PC-3 (cell line): Measurements from ENCODE around the gene DECR2. TPM values are rescaled to one million over a fixed set of nuclear protein-coding genes. Genes with fewer than 3 reads are reported as not detected.

Experiments used
- ATAC-seq: fragments of 200-7000 bp; cut with Tn5 transposase; 2 replicates; pipeline ENCODE4 v1.9.1; 2020; ENCODE audit warnings: mild to moderate bottlenecking, moderate library complexity
- BruUV-seq: library from RNA; stranded (reverse); fragments of 400-500 nt; replicated peaks from 2 replicates; lab custom pipeline; 2021; lab: Mats Ljungman, UMichigan
- CTCF ChIA-PET: fragments of 300-600 bp; sonication (Branson Sonifier 250); formaldehyde crosslinking; loops from one replicate; lab custom pipeline; 2022; ENCODE audit warnings: antibody characterized with exemption; lab: Charles Lee
- POLR2A ChIA-PET: fragments of 300-600 bp; sonication (Branson Sonifier 250); formaldehyde crosslinking; loops from one replicate; lab custom pipeline; 2022; ENCODE audit warnings: antibody characterized with exemption; ENCODE audit not compliant: unreplicated experiment; lab: Charles Lee
- DNase-seq: peaks from one replicate; pipeline ENCODE4 v3.0.0-alpha.2; 2015
- H2AFZ ChIP-seq: fragments of 300-600 bp; sonication (generic); 2 replicates; pipeline ENCODE4 v1.6.0; 2016; ENCODE audit warnings: antibody characterized with exemption, low read length
- H3F3A ChIP-seq: fragments of 300-600 bp; sonication (generic); one replicate; pipeline ENCODE4 v1.6.0; 2017; ENCODE audit warnings: antibody characterized with exemption, low read length, control low read depth, mild to moderate bottlenecking; ENCODE audit not compliant: unreplicated experiment
- H3K27ac ChIP-seq: fragments of 300-600 bp; sonication (generic); 2 replicates; pipeline ENCODE4 v1.5.1; 2016; ENCODE audit warnings: mild to moderate bottlenecking, low read length
- H3K27me3 ChIP-seq: fragments of 300-600 bp; sonication (generic); 2 replicates; pipeline ENCODE4 v1.6.1; 2016; ENCODE audit warnings: low read length, mixed read lengths
- H3K36me3 ChIP-seq: fragments of 300-600 bp; sonication (generic); 2 replicates; pipeline ENCODE4 v1.6.1; 2016; ENCODE audit warnings: low read depth, mixed run types, low read length, mixed read lengths
- H3K4me1 ChIP-seq: fragments of 300-600 bp; sonication (generic); 2 replicates; pipeline ENCODE4 v1.5.1; 2016; ENCODE audit warnings: low read length; ENCODE audit not compliant: insufficient read depth
- H3K4me2 ChIP-seq: fragments of 300-600 bp; sonication (generic); 2 replicates; pipeline ENCODE4 v1.6.0; 2016; ENCODE audit warnings: low read length
- H3K4me3 ChIP-seq: fragments of 300-600 bp; sonication (generic); 2 replicates; pipeline ENCODE4 v1.5.1; 2016; ENCODE audit warnings: mild to moderate bottlenecking, low read length, mixed read lengths
- H3K79me2 ChIP-seq: fragments of 300-600 bp; sonication (generic); 2 replicates; pipeline ENCODE4 v1.6.1; 2017; ENCODE audit warnings: low read length, mixed read lengths
- H3K9ac ChIP-seq: fragments of 300-600 bp; sonication (generic); 2 replicates; pipeline ENCODE4 v1.6.0; 2016; ENCODE audit warnings: mild to moderate bottlenecking, low read length
- H3K9me2 ChIP-seq: fragments of 300-600 bp; sonication (generic); replicated peaks from 2 replicates; pipeline ENCODE4 v1.6.1; 2016; ENCODE audit warnings: mixed run types, low read length, mixed read lengths
- H3K9me3 ChIP-seq: fragments of 300-600 bp; sonication (generic); 2 replicates; pipeline ENCODE4 v1.6.1; 2016; ENCODE audit warnings: low read length, mixed read lengths
- H4K20me1 ChIP-seq: fragments of 300-600 bp; sonication (generic); 2 replicates; pipeline ENCODE4 v1.6.1; 2016; ENCODE audit warnings: low read length, mixed read lengths
- EZH2 ChIP-seq: fragments of 300-600 bp; sonication (generic); IDR thresholded peaks from one replicate; pipeline ENCODE4 v1.6.1; 2017; ENCODE audit warnings: antibody characterized with exemption, mild to moderate bottlenecking, low read length; ENCODE audit not compliant: unreplicated experiment
- EZH2phosphoT487 ChIP-seq: fragments of 300-600 bp; sonication (generic); IDR thresholded peaks from 2 replicates; pipeline ENCODE4 v1.6.1; 2018; ENCODE audit warnings: mild to moderate bottlenecking, antibody characterized with exemption, low read length, borderline replicate concordance
- intact Hi-C: fragments of 100-400 bp; cut with micrococcal nuclease; formaldehyde crosslinking; loops from 2 replicates; pipeline ENCODE4 v1.9.0; 2023
- total RNA-seq: library from RNA; depleted of rRNA; stranded (reverse); fragments of >200 nt; gene quantifications from 2 replicates; pipeline ENCODE4 v1.2.3, GENCODE V29; 2014
- TF ChIP-seq, protein P1 (sequence below): fragments of 300-600 bp; sonication (generic); conservative IDR thresholded peaks from 2 replicates; pipeline ENCODE4 v1.5.1; 2017; ENCODE audit warnings: antibody characterized with exemption, low read depth, mild to moderate bottlenecking, low read length

Gene DECR2
- total RNA-seq, 1 experiment from 2014 or later: 19.8 TPM

DNA sequence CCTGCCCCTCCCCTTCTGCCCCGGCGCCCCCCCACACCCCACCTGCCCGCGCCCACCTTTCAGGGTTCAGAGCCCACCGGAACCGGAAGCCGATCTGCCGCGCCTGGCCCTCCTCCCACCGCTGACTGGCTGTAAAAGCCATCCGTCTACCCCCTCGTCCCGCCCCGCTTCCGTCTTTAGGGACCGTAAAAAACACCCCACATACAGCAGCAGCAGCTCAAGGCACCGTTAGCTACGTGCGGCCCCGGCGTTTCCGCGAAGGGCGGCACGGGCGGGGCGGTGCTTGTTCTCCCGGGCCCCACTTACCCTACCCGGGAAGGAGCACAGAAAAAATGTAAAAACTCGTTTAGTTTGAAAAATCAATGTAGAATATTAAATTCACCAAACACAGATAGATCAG is 31.2 kb upstream of the DECR2 start, which contains the start of gene MRPL28:
Gene MRPL28, minus strand, starts transcription at position 96 of the 400 bp plus-strand sequence. CDS start 320 bp downstream, outside the sequence.
- H3F3A ChIP-seq: no peaks in the 10 kb centered on the region
- POLR2A ChIA-PET: interaction anchor here (0.6 to 1.0 kb wide), 2 partner anchors 317 to 1785 kb away, joined by 3 to 6 read pairs; partner anchors contain the start of genes POLR3K and TRAF7
- H3K9ac ChIP-seq: peak within 1 kb of the TSS; percentile 17; the same call in 1 of the 2 replicates
- peak within 1 kb of the TSS; percentile 84 for H3K4me2 ChIP-seq
- H3K79me2 ChIP-seq: no peaks in the 10 kb centered on the region
- peaks cover 5% of the 10 kb centered on the region; the same call in 1 of the 2 replicates for H3K4me1 ChIP-seq
- CTCF ChIA-PET: interaction anchor here (1.3 kb wide), 1 partner anchor 9 kb away, joined by 3 read pairs; no protein-coding TSS in a partner anchor
- no peaks in the 10 kb centered on the region for H3K9me3 ChIP-seq
- intact Hi-C loops: no loop called here
- DNase-seq: peak; percentile 87
- no TSS peak for BruUV-seq
- peak within 1 kb of the TSS; percentile 58 for H3K4me3 ChIP-seq
- peak; percentile 92 for ATAC-seq
- H2AFZ ChIP-seq: 0 out of 2 replicates have a peak within 1 kb of the TSS, but pooled peaks have one; percentile 45
- no peaks in the 10 kb centered on the region for H3K36me3 ChIP-seq
- H3K27me3 ChIP-seq: no peaks in the 10 kb centered on the region
- H4K20me1 ChIP-seq: no peaks in the 10 kb centered on the region
- no peak within 1 kb of the TSS for H3K27ac ChIP-seq
- no peaks in the 10 kb centered on the region for H3K9me2 ChIP-seq
- TF ChIP-seq, protein P1, sequence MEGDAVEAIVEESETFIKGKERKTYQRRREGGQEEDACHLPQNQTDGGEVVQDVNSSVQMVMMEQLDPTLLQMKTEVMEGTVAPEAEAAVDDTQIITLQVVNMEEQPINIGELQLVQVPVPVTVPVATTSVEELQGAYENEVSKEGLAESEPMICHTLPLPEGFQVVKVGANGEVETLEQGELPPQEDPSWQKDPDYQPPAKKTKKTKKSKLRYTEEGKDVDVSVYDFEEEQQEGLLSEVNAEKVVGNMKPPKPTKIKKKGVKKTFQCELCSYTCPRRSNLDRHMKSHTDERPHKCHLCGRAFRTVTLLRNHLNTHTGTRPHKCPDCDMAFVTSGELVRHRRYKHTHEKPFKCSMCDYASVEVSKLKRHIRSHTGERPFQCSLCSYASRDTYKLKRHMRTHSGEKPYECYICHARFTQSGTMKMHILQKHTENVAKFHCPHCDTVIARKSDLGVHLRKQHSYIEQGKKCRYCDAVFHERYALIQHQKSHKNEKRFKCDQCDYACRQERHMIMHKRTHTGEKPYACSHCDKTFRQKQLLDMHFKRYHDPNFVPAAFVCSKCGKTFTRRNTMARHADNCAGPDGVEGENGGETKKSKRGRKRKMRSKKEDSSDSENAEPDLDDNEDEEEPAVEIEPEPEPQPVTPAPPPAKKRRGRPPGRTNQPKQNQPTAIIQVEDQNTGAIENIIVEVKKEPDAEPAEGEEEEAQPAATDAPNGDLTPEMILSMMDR: no peak
- TF ChIP-seq EZH2phosphoT487 (no peak), EZH2 (no peak)

DNA sequence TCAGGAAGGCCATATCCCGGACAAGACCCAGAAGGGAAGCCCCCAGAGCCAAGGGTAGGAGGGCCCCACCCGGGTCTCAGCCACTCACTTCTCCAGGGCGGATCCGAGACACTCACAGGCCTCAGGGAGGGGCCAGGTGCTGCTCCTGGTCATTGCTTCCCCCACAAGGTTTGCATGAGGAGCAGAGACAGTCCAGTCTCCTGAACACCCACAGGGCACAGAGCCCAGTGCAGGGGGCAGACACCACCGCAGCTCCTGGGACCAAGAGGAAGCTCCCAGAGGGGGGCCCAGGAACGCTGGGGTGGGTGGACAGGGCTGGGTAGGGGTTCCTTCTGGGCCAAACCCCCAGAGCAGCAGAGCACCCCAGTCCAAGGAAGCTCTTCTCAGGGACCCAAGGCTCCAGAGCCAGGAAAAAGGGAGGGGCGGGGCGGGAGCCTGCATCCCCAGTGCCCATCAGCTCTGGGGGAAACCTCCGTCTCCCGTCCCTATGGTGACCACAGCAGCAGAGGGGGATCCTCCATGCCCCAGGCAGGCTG is 30.6 kb upstream of the DECR2 start:
- Histone ChIP-seq H3K4me1 (peaks cover 5% of the 10 kb centered on the region; the same call in 1 of the 2 replicates), H3F3A (no peaks in the 10 kb centered on the region), H3K9me2 (no peaks in the 10 kb centered on the region), H3K4me2 (peak overlapping the region; percentile 15; the same call in 1 of the 2 replicates), H3K27ac (no peak overlapping the region), H3K9me3 (no peaks in the 10 kb centered on the region), H3K4me3 (peak overlapping the region; percentile 10; the same call in 1 of the 2 replicates), H3K9ac (no peak overlapping the region), H2AFZ (no peak overlapping the region), H3K79me2 (no peaks in the 10 kb centered on the region), H3K27me3 (no peaks in the 10 kb centered on the region), H4K20me1 (no peaks in the 10 kb centered on the region), H3K36me3 (no peaks in the 10 kb centered on the region)
- ChIA-PET CTCF (no interaction called here), POLR2A (interaction anchor here (0.6 to 1.0 kb wide), 2 partner anchors 318 to 1784 kb away, joined by 3 to 6 read pairs; partner anchors contain the start of genes POLR3K and TRAF7)
- intact Hi-C loops: no loop called here
- BruUV-seq: no TSS peak
- ATAC-seq (0 out of 2 replicates have a peak, but pooled peaks have one; percentile 14), DNase-seq (no peak)
- TF ChIP-seq EZH2 (no peak), EZH2phosphoT487 (no peak)
- TF ChIP-seq, protein P1: no peak
